Measurements from ENCODE around the gene HS3ST5. TPM values are rescaled to one million over a fixed set of nuclear protein-coding genes. Genes with fewer than 3 reads are reported as not detected.

The HS3ST5 gene
- total RNA-seq, 1 experiment from 2014 or later = 14.4 TPM

- Histone ChIP-seq H4K20me1 (ENCODE audit: control insufficient read depth, insufficient read depth, insufficient read length) (no peaks in the 10 kb centered on the region), H3K27me3 (ENCODE audit: insufficient read depth, low read length) (no peaks in the 10 kb centered on the region), H2BK5ac (ENCODE audit: insufficient read length, low read length) (no peak overlapping the region), H3K27ac (ENCODE audit: insufficient read length, low read depth, low read length) (no peak overlapping the region), H3K18ac (ENCODE audit: insufficient read length, low read depth, low read length) (no peak overlapping the region), H3K14ac (ENCODE audit: insufficient read depth, low read length) (no peak overlapping the region), H3T11ph (ENCODE audit: low read length) (no peak overlapping the region), H2BK120ac (ENCODE audit: low read depth, low read length, poor library complexity, severe bottlenecking) (no peak overlapping the region), H2AFZ (ENCODE audit: low read length) (no peak overlapping the region), H3K4ac (ENCODE audit: low read depth, low read length) (no peak overlapping the region), H3K9ac (ENCODE audit: extremely low read depth, insufficient read length, low read length) (no peak overlapping the region), H4K5ac (ENCODE audit: insufficient read length, low read depth, low read length) (no peak overlapping the region), H4K91ac (ENCODE audit: insufficient read length, low read depth, low read length) (no peak overlapping the region), H3K79me2 (ENCODE audit: insufficient read depth, low read length) (peaks cover 2% of the 10 kb centered on the region; the same call in 1 of the 2 replicates), H3K4me1 (ENCODE audit: insufficient read depth, low read length) (peaks cover 6% of the 10 kb centered on the region), H2BK12ac (ENCODE audit: insufficient read length, low read depth, low read length) (no peak overlapping the region), H3K23ac (ENCODE audit: insufficient read length, low read depth, low read length) (no peak overlapping the region), H3K56ac (ENCODE audit: insufficient read length, low read depth, low read length) (no peak overlapping the region), H2BK15ac (ENCODE audit: low read depth, low read length) (no peak overlapping the region), H3K23me2 (ENCODE audit: insufficient read length, low read depth, low read length, poor library complexity, severe bottlenecking) (peaks cover 12% of the 10 kb centered on the region), H2BK20ac (ENCODE audit: low read depth, low read length, poor library complexity, severe bottlenecking) (no peak overlapping the region), H3K9me3 (ENCODE audit: control insufficient read depth, low read depth, low read length) (no peaks in the 10 kb centered on the region), H2AK5ac (ENCODE audit: insufficient read length, low read length) (no peak overlapping the region), H4K8ac (replicated peaks; ENCODE audit: insufficient read length, low read depth, low read length) (no peak overlapping the region), H3K4me2 (ENCODE audit: insufficient read depth, insufficient read length, low read length) (no peak overlapping the region), H3K79me1 (ENCODE audit: insufficient read depth, low read depth, low read length, poor library complexity, severe bottlenecking) (no peaks in the 10 kb centered on the region)
- no peak for TF ChIP-seq CTCF (conservative IDR thresholded peaks at IDR 0.05)
- Mint-ChIP-seq H3K4me1 (peaks cover 32 to 33% of the 10 kb centered on the region in 2 experiments), H3K27ac (peak overlapping the region; percentile 61 to 96 (median 89); a peak in 6 of 7 replicates), H3K27me3 (ENCODE audit: low read depth) (no peaks in the 10 kb centered on the region; the same call in 1 of the 2 replicates), H3K4me3 (peak overlapping the region; percentile 40 to 45; a peak in 3 of 5 replicates), H3K36me3 (ENCODE audit: insufficient read depth in 1 of 3, low read depth in 3 of 3) (peaks cover 7 to 20% (median 8%) of the 10 kb centered on the region in 3 experiments), H3K9me3 (peaks cover 4 to 5% of the 10 kb centered on the region in 2 experiments; a peak in 2 of 5 replicates)
- DNase-seq = no peak
- WGBS (ENCODE audit: extremely low coverage, insufficient read length, low lambda C conversion rate) = no CpG with 5 or more reads among the region's 1 CpG
Observed at GRCh38 chr6:114344971-114345275, 2.1 kb upstream of the HS3ST5 start.
